Measurements from ENCODE around the gene DDI1.

DDI1 gene

GRCh38 chr11:104086621-104087020, 50.2 kb downstream of the DDI1 start:
- no peak for DNase-seq

Data from hippocampal formation (tissue), 2 donors.